GM18517 (cell line): ENCODE results near the gene SAMD4A.

ENCODE experiments used
- ATAC-seq: cut with Tn5 transposase; IDR thresholded peaks from one replicate; pipeline ENCODE4 v1.9.1; 2021; ENCODE audit warnings: mild to moderate bottlenecking, moderate library complexity; ENCODE audit not compliant: unreplicated experiment

SAMD4A gene

GRCh38 chr14:54754116-54754622 lies 187.2 kb downstream of the SAMD4A start:
- ATAC-seq: no peak

GRCh38 chr14:54754623-54755386 lies 187.9 kb downstream of the SAMD4A start:
- ATAC-seq: no peak

GRCh38 chr14:54756656-54757392 lies 189.9 kb downstream of the SAMD4A start:
- no peak for ATAC-seq

- no peak for ATAC-seq
Measured at GRCh38 chr14:54758041-54758440, 191.1 kb downstream of the SAMD4A start.

GRCh38 chr14:54759982-54760585 lies 193.2 kb downstream of the SAMD4A start:
- no peak for ATAC-seq

DNA sequence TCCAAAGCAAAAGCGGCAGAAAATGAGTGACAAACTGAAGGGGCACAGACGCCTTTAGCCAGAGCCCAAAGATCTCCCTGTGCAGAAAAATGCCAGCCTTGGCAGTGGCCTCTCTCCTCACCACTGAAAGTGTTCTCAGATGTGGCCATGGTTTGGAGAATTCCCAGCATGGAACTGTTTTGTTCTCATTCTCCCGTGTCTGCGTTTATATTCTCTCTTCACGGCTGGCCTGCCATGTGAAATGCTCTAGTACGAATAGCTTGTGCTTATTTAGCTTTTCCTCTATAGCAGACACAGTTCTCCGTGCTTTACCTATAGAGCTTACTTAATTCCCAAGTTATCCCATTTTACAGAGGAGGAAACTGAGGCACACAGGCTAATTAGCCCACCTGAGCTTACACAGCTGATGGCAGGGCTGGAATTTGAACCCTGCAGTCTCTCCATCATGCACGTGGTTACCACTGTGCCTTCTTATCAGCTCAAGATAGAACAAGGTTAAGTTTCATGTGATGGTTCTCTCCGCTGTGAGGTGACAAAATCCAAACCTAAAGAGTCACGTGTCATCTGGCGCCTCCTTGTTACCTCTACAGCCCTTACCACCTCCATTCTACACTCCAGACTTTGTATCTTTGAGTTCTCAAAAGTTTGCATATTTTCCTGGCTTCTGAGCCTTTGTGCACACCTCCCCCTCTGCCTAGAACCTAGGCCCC lies 194.1 kb downstream of the SAMD4A start:
- no peak for ATAC-seq

DNA sequence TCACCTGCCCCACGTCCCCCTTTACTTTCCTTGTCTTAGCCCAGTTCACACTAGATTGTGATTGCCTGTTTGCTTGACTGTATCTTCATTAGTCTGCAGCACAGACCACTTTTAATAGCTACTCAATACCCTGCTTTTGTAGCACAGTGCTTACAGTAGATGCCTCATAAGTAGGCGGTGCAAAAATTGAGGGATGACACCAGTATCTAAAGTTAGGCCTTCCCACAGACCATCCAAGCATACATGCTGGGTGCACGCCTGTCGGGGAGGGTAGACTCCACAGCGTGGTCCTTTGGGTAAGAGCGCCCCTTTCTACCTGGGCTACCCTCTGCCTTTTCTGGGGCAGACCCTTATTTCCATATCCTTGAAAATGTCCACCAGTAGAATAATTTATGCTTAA lies 194.9 kb downstream of the SAMD4A start:
- no peak for ATAC-seq

GRCh38 chr14:54762296-54762695 lies 195.4 kb downstream of the SAMD4A start:
- no peak for ATAC-seq

DNA sequence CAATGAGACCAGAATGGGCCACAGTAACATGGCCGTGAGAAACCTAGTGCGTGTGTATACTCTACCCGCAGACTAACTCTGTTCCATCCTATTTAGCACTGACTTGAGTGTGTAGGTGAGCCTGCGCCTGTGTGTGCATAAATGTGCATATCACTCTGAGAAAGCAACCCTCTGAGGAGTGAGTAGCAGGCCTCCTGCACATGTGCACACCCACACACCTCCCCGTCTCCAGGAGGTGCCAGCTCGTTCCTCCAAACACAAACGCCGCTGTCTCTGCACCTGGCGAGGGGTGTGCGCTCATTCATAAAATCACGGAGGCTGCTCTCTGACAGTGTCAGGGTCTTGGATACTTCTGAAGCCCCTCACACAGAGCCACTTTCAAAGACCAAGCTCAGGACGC lies 196.8 kb downstream of the SAMD4A start:
- no peak for ATAC-seq

GRCh38 chr14:54766276-54767138 lies 199.6 kb downstream of the SAMD4A start:
- ATAC-seq: no peak

- no peak for ATAC-seq
Measured at GRCh38 chr14:54767139-54767431, 200.2 kb downstream of the SAMD4A start.

GRCh38 chr14:54767450-54767849 lies 200.5 kb downstream of the SAMD4A start:
- no peak for ATAC-seq

GRCh38 chr14:54768501-54769129 lies 201.7 kb downstream of the SAMD4A start:
- no peak for ATAC-seq

- ATAC-seq: no peak
Measured at GRCh38 chr14:54769951-54770863, 203.3 kb downstream of the SAMD4A start.

- no peak for ATAC-seq
Measured at GRCh38 chr14:54771411-54772027, 204.6 kb downstream of the SAMD4A start.

DNA sequence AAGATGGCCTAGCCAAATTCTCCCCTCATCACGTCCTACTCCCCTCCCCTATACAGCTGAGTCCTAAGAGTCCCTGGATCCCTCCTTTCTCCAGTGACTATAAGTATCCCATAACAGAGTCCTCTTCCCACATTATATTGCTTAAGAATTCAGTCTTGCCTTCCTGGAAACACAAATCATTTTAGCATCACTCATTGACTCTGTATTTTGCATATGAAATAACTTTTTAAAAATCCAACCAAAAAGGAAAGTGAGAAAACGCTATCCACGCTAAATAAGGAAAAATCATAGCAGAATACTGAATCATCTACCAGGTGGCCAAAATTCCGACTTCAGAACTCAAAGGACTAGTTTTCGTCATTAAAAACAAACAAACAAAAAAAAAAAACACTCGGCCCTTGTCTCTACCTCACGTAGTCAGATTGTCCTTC lies 205.5 kb downstream of the SAMD4A start:
- ATAC-seq: no peak

GRCh38 chr14:54773171-54774006 lies 206.5 kb downstream of the SAMD4A start:
- peak; percentile 41 for ATAC-seq
